Dendritic cell treated with granulocyte-macrophage colony-stimulating factor and Interleukin-4, amounts not matched to agents 40 ng/mL and 50 ng/mL, for 4 days (primary cell): ENCODE measurements around the gene OR2D3.
"Not testable (repeated sequence)": the region's sequence is repeated elsewhere in the genome, so short reads cannot be mapped to it uniquely, and the experiment has no call there.

ENCODE experiments used
- H3K27ac Mint-ChIP-seq: one replicate; pipeline ENCODE4 v1.8.0; 2022; ENCODE audit warnings: mild to moderate bottlenecking, mixed read lengths
- H3K27me3 Mint-ChIP-seq: one replicate; pipeline ENCODE4 v1.8.0; 2022; ENCODE audit warnings: mild to moderate bottlenecking, mixed read lengths
- H3K36me3 Mint-ChIP-seq: one replicate; pipeline ENCODE4 v1.8.0; 2022; ENCODE audit warnings: low read depth, mixed read lengths
- H3K4me1 Mint-ChIP-seq: one replicate; pipeline ENCODE4 v1.8.0; 2022; ENCODE audit warnings: low read depth, mixed read lengths
- H3K4me3 Mint-ChIP-seq: one replicate; pipeline ENCODE4 v1.8.0; 2022; ENCODE audit warnings: mild to moderate bottlenecking, moderate library complexity, mixed read lengths
- H3K9me3 Mint-ChIP-seq: one replicate; pipeline ENCODE4 v1.8.0; 2022; ENCODE audit warnings: mixed read lengths
- intact Hi-C: fragments of 100-400 bp; cut with micrococcal nuclease; formaldehyde crosslinking; loops from one replicate; pipeline ENCODE4 v1.15.0; 2022

Gene OR2D3, protein sequence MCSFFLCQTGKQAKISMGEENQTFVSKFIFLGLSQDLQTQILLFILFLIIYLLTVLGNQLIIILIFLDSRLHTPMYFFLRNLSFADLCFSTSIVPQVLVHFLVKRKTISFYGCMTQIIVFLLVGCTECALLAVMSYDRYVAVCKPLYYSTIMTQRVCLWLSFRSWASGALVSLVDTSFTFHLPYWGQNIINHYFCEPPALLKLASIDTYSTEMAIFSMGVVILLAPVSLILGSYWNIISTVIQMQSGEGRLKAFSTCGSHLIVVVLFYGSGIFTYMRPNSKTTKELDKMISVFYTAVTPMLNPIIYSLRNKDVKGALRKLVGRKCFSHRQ

DNA sequence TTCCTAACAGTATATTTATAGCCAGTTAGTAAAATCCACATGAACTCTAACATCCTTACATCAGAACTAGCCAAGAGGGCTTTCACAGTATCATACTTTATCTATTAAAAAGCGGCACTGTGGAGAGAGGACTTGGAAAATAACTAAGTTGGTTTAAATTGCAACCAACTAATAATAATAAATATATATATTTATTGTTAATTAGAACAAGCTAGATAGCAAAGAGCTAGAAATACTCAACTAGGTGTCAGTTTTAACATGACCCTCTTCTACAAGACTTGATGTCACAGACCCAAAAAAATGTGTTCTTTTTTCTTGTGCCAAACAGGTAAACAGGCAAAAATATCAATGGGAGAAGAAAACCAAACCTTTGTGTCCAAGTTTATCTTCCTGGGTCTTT, at the start of gene OR2D3:
Gene OR2D3, plus strand, starts transcription at position 301 of the 400 bp plus-strand sequence. Its CDS starts 0 bp downstream, at position 301.
- H3K4me1 Mint-ChIP-seq = peaks cover 3% of the 10 kb centered on the region
- no peak within 1 kb of the TSS for H3K4me3 Mint-ChIP-seq
- no peaks in the 10 kb centered on the region for H3K36me3 Mint-ChIP-seq
- no peaks in the 10 kb centered on the region for H3K9me3 Mint-ChIP-seq
- intact Hi-C loops = no loop called here
- no peak within 1 kb of the TSS for H3K27ac Mint-ChIP-seq
- peaks cover 7% of the 10 kb centered on the region for H3K27me3 Mint-ChIP-seq

DNA sequence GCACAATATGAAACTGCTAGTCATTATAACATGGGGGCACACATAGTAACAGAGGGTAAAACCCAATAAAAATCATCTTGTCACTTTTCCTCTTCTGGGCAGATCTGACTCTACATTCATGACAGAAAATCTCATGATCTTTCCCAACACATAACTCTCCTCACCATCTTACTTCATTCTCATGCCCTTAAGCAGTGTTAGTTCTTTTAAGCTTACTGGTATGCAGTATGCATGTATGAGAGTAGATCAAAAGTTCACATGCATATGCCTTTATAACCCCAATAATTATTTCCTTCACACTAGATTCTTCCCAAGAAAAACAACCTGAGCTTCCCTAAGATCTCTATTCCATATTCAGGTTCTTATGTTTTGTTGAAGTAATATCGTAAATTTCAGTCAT, 49.5 kb upstream of the OR2D3 start:
- H3K9me3 Mint-ChIP-seq = no peaks in the 10 kb centered on the region
- no peak overlapping the region for H3K27ac Mint-ChIP-seq
- no peak overlapping the region for H3K4me3 Mint-ChIP-seq
- intact Hi-C loops = no loop called here
- no peaks in the 10 kb centered on the region for H3K27me3 Mint-ChIP-seq
- H3K36me3 Mint-ChIP-seq = no peaks in the 10 kb centered on the region
- no peaks in the 10 kb centered on the region for H3K4me1 Mint-ChIP-seq

DNA sequence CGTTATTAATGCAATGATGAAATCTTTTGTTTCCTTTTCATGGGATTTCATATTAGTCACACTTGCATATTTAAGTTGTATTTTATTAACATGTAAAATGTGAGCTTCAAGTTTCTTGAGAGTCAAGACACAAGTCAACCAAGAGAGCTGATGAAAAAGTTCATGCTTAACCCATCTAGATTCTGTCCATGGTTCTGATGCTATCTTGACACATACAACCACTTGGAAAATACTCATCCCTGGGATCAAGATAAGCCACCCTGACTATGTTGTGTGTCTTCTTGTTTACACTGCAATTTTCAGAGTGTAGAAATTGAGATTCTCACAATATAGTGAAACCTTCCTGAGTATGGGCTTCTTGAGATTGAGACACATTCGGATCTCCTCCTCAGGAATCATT, 45.0 kb upstream of the OR2D3 start:
- intact Hi-C loops = no loop called here
- no peaks in the 10 kb centered on the region for H3K27me3 Mint-ChIP-seq
- no peaks in the 10 kb centered on the region for H3K4me1 Mint-ChIP-seq
- no peak overlapping the region for H3K27ac Mint-ChIP-seq
- no peak overlapping the region for H3K4me3 Mint-ChIP-seq
- H3K9me3 Mint-ChIP-seq = peaks cover 9% of the 10 kb centered on the region
- H3K36me3 Mint-ChIP-seq = no peaks in the 10 kb centered on the region

DNA sequence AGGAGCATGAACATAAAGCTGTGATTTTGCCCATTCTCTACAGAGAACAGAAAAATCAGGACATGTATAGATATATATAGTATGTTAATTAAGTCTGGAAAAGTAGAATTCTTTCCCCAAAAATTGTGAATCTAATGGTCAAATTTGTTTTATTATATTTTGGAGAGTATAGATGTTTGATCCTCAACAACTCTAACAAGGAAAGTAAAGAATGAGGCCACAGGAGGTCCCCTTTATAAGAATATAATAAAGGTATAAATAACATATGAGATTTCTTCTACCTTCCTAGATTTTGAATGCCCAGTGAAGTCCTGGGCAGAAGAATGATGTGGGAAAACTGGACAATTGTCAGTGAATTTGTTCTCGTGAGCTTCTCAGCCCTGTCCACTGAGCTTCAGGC, 44.5 kb upstream of the OR2D3 start, which contains the start of gene OR10A4:
Gene OR10A4, plus strand, starts transcription at position 301 of the 400 bp plus-strand sequence. Its CDS starts 23 bp downstream, at position 324.
- H3K27ac Mint-ChIP-seq = no peak within 1 kb of the TSS
- no peak within 1 kb of the TSS for H3K4me3 Mint-ChIP-seq
- H3K27me3 Mint-ChIP-seq = no peaks in the 10 kb centered on the region
- peaks cover 9% of the 10 kb centered on the region for H3K9me3 Mint-ChIP-seq
- no peaks in the 10 kb centered on the region for H3K4me1 Mint-ChIP-seq
- intact Hi-C loops = no loop called here
- H3K36me3 Mint-ChIP-seq = no peaks in the 10 kb centered on the region

DNA sequence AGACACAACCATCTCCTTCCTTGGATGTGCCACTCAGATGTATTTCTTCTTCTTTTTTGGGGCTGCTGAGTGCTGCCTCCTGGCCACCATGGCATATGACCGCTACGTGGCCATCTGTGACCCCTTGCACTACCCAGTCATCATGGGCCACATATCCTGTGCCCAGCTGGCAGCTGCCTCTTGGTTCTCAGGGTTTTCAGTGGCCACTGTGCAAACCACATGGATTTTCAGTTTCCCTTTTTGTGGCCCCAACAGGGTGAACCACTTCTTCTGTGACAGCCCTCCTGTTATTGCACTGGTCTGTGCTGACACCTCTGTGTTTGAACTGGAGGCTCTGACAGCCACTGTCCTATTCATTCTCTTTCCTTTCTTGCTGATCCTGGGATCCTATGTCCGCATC, 43.9 kb upstream of the OR2D3 start:
- H3K27me3 Mint-ChIP-seq = no peaks in the 10 kb centered on the region
- intact Hi-C loops = no loop called here
- peaks cover 9% of the 10 kb centered on the region for H3K9me3 Mint-ChIP-seq
- no peak overlapping the region for H3K4me3 Mint-ChIP-seq
- H3K27ac Mint-ChIP-seq = no peak overlapping the region
- H3K36me3 Mint-ChIP-seq = no peaks in the 10 kb centered on the region
- no peaks in the 10 kb centered on the region for H3K4me1 Mint-ChIP-seq

DNA sequence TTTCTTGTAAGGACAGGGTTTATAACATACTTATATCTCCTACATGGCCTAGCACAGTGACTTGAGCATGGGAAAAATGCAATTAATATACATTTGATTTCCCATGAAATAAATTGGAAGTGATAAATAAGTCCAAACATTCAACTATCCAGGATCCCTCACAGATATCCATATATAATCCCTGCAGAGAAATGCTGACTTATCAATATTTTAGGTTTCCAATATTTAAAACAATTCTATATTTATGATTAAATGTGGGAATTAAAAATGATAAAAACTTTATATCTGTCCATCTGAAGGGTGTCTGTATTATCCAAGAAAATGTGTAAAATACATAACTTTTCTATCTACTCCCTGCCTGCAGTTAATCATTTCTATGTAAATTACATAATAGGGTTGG, 38.1 kb upstream of the OR2D3 start:
- Mint-ChIP-seq H3K9me3 (no peaks in the 10 kb centered on the region), H3K27ac (no peak overlapping the region), H3K4me3 (no peak overlapping the region), H3K4me1 (no peaks in the 10 kb centered on the region), H3K27me3 (peaks cover 7% of the 10 kb centered on the region), H3K36me3 (no peaks in the 10 kb centered on the region)
- intact Hi-C loops = no loop called here

DNA sequence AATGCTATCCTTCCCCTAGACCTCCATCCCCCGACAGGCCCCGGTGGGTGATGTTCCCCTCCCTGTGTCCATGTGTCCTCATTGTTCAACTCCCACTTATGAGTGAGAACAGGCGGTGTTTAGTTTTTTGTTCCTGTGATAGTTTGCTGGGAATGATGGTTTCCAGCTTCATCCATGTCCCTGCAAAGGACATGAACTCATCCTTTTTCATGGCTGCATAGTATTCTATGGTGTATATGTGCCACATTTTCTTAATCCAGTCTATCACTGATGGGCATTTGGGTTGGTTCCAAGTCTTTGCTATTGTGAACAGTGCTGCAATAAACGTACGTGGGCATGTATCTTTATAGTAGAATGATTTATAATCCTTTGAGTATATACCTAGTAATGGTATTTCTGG, 33.1 kb upstream of the OR2D3 start:
- H3K9me3 Mint-ChIP-seq, H3K36me3 Mint-ChIP-seq, H3K4me3 Mint-ChIP-seq, H3K27ac Mint-ChIP-seq, H3K4me1 Mint-ChIP-seq, intact Hi-C loops, H3K27me3 Mint-ChIP-seq: not testable (repeated sequence)

DNA sequence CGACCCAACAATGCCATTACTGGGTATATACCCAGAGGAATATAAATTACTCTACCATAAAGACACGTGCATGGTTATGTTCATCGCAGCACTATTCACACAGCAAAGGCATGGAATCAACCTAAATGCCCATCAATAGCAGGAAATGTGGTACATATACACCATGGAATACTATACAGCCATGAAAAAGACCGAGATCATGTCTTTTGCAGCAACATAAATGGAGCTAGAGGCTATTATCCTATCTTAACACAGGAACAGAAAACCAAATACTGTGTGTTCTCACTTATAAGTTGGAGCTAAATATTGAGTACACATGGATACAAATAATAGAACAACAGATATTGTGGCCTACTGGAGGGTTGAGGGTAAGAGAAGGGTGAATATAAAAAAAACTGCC, 32.0 kb upstream of the OR2D3 start:
- intact Hi-C loops = no loop called here
- Mint-ChIP-seq H3K9me3 (no peaks in the 10 kb centered on the region), H3K4me3 (no peak overlapping the region), H3K27me3 (peaks cover 4% of the 10 kb centered on the region), H3K36me3 (no peaks in the 10 kb centered on the region), H3K4me1 (no peaks in the 10 kb centered on the region), H3K27ac (no peak overlapping the region)

DNA sequence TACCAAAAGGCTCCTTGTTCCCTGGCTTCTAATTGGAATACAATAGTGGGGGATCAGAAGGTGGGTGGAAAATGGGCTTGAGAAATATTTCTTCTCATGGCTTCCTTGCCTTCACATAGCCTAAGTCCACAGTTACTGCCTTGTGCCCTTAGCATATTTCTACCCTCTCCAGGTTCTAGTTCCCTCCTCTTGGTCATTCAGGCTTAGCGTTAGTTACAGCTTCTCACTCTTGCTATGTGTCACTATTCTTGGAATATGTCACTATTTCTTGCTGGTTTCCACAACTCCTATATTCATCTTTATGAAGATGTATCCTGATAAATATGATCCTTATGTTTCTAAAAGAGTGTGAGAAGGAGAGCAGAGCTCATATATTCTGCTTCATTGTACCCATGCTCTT, 31.0 kb upstream of the OR2D3 start:
- Mint-ChIP-seq H3K9me3 (no peaks in the 10 kb centered on the region), H3K4me1 (no peaks in the 10 kb centered on the region), H3K4me3 (no peak overlapping the region), H3K27me3 (peaks cover 3% of the 10 kb centered on the region), H3K36me3 (no peaks in the 10 kb centered on the region), H3K27ac (no peak overlapping the region)
- intact Hi-C loops = no loop called here

DNA sequence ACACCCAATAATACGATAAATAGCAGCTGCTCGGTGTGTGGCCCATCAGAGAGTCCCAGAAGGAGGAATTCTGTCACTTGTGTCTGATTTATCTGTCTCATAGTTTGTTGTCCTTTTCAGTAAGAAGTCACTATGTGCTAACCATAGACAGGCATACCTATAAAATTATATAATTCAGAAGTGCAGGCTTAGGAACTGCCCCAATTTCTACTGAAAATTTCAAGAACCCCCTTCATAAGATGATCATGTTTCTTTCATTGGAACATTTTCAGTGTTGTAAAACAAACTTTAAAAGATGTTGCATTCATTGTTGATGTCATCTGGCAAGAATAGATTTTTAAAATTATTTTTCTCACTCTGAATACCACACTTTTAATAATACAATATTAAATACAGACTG, 28.4 kb upstream of the OR2D3 start, which contains the start of gene OR2D2:
Gene OR2D2, minus strand, starts transcription at position 101 of the 400 bp plus-strand sequence. Its CDS starts 0 bp downstream, at position 101.
- H3K4me1 Mint-ChIP-seq = no peaks in the 10 kb centered on the region
- intact Hi-C loops = no loop called here
- no peaks in the 10 kb centered on the region for H3K36me3 Mint-ChIP-seq
- H3K4me3 Mint-ChIP-seq = no peak within 1 kb of the TSS
- H3K27me3 Mint-ChIP-seq = no peaks in the 10 kb centered on the region
- H3K9me3 Mint-ChIP-seq = no peaks in the 10 kb centered on the region
- no peak within 1 kb of the TSS for H3K27ac Mint-ChIP-seq

DNA sequence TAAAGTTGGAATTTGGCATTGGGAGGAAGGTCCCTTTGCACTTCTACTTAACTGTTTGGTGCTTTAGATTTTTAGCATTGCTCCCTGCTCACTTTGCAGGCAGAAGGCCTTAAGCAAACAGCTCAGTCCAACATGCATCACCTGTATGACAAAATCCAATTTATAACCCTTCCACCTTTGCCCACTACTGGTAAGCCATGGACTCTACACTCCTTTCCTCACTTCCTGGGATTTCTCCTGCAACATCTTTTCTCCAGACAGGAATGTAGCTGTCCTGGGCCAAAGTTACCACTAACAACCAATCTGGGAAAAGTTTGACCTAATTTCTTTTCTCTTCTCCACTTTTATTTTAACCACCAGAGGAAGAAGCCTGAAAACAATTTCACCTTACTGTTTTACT, 26.7 kb upstream of the OR2D3 start:
- intact Hi-C loops = no loop called here
- H3K27me3 Mint-ChIP-seq = no peaks in the 10 kb centered on the region
- H3K27ac Mint-ChIP-seq = no peak overlapping the region
- no peaks in the 10 kb centered on the region for H3K9me3 Mint-ChIP-seq
- H3K4me3 Mint-ChIP-seq = no peak overlapping the region
- no peaks in the 10 kb centered on the region for H3K36me3 Mint-ChIP-seq
- no peaks in the 10 kb centered on the region for H3K4me1 Mint-ChIP-seq

DNA sequence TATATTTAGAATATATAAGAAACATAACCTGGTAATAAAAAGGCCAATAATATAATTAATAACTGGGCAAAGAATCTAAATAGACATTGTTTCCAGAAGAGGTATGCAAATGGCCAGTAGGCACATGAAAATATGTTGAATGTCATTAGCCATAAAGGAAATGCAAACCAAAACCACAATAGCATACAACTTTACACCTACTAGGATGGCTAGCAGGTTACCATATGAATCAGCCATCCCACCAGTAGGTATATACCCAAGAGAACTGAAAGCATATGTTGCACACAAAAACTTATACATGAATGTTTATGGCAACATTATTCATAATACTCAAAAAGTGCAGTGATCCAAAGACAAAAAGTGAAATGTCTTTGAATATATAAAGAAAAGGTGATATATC, 25.8 kb upstream of the OR2D3 start:
- intact Hi-C loops = no loop called here
- Mint-ChIP-seq H3K4me1 (no peaks in the 10 kb centered on the region), H3K27me3 (no peaks in the 10 kb centered on the region), H3K4me3 (no peak overlapping the region), H3K36me3 (no peaks in the 10 kb centered on the region), H3K9me3 (no peaks in the 10 kb centered on the region), H3K27ac (no peak overlapping the region)

DNA sequence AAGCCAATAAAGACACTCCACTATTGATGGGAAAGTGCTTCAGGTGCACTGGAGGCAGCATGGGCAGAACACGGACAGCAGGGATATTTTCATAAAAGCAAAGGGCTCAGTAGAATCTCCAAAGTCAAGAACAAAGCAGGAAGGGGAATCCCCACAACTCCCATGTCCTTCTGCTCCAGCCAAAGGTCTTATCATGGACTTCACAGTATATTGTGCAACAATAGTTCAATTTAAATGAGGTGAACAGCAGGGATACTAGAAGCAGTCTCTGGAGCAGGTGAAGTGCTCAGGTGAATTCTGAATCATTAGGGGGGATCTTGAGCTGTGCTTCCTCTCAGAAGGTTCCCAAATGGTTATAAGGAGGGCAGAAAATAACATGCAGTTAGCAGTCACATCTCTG, 21.9 kb upstream of the OR2D3 start:
- Mint-ChIP-seq H3K27ac (no peak overlapping the region), H3K36me3 (no peaks in the 10 kb centered on the region), H3K4me1 (no peaks in the 10 kb centered on the region), H3K27me3 (no peaks in the 10 kb centered on the region), H3K9me3 (no peaks in the 10 kb centered on the region), H3K4me3 (no peak overlapping the region)
- intact Hi-C loops = no loop called here

DNA sequence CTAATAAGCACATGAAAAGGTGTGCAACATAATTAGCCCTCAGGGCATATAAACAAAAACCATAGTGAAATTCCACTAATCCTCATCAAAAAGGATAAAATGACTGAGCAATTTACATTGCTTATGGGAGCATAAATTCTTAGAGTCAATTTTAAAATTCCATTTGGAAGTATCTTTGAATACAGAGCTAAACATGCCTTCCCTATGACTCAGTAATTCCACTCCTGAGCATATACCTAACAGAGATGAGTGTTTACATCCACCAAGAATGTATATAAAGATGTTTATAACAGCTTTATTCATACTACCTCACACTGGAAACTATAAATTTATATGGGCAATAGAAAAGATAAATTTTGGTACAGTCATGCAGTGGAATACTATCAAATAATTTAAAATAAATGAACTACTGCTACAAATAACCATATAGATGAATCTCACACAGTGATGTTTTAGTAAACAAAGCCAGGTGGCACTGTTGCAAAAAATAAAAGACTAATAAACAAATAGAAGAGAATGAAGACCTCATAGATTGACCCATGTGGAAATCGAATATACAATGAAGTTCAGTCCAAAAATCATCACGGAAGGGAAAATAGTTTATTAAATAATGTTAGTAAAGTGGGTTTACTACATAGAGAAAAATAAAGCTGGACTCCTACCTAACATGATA, 20.3 kb upstream of the OR2D3 start:
- Mint-ChIP-seq H3K4me3 (no peak overlapping the region), H3K27ac (no peak overlapping the region), H3K4me1 (no peaks in the 10 kb centered on the region), H3K27me3 (no peaks in the 10 kb centered on the region), H3K9me3 (peaks cover 12% of the 10 kb centered on the region), H3K36me3 (no peaks in the 10 kb centered on the region)
- intact Hi-C loops = no loop called here

DNA sequence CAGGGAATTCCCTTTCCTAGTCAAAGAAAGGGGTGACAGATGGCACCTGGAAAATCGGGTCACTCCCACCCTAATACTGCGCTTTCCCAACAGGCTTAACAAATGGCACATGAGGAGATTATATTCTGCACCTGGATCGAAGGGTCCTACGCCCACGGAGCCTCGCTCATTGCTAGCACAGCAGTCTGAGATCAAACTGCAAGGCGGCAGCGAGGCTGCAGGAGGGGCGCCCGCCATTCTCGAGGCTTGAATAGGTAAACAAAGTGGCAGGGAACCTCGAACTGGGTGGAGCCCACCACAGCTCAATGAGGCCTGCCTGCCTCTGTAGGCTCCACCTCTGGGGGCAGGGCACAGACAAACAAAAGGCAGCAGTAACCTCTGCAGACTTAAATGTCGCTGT, 16.0 kb upstream of the OR2D3 start:
- peaks cover 18% of the 10 kb centered on the region for H3K9me3 Mint-ChIP-seq
- H3K4me1 Mint-ChIP-seq, intact Hi-C loops, H3K4me3 Mint-ChIP-seq, H3K36me3 Mint-ChIP-seq, H3K27me3 Mint-ChIP-seq, H3K27ac Mint-ChIP-seq: not testable (repeated sequence)
